Globus pallidus (tissue), 1 donor: ENCODE results near the gene NOX5.
"Not testable (repeated sequence)": the region's sequence is repeated elsewhere in the genome, so short reads cannot be mapped to it uniquely, and the experiment has no call there.

Experiments
- DNase-seq: peaks from one replicate; pipeline ENCODE4 v3.0.0-alpha.2; 2015; ENCODE audit warnings: low spot score

The NOX5 gene

GRCh38 chr15:69014454-69014853 lies at the start of gene NOX5:
Gene NOX5, plus strand, starts transcription at chr15:69014695. Its CDS starts 41 bp downstream, at chr15:69014736.
- DNase-seq, result no peak

GRCh38 chr15:68966996-68967395 lies 47.5 kb upstream of the NOX5 start:
- DNase-seq, result no peak

- DNase-seq, result no peak
Measured at GRCh38 chr15:68967948-68968347, 46.5 kb upstream of the NOX5 start.

- DNase-seq, result no peak
Measured at GRCh38 chr15:68969298-68969697, 45.2 kb upstream of the NOX5 start.

GRCh38 chr15:68972201-68973065 lies 42.1 kb upstream of the NOX5 start:
- no peak for DNase-seq

GRCh38 chr15:68975651-68976160 lies 38.8 kb upstream of the NOX5 start:
- not testable (repeated sequence) for DNase-seq

- DNase-seq, result not testable (repeated sequence)
Measured at GRCh38 chr15:68977426-68977825, 37.1 kb upstream of the NOX5 start.

GRCh38 chr15:68979006-68979405 lies 35.5 kb upstream of the NOX5 start:
- no peak for DNase-seq

- DNase-seq, result no peak
Measured at GRCh38 chr15:68979816-68980215, 34.7 kb upstream of the NOX5 start.

GRCh38 chr15:68980786-68981185 lies 33.7 kb upstream of the NOX5 start:
- no peak for DNase-seq

GRCh38 chr15:68981941-68982340 lies 32.6 kb upstream of the NOX5 start:
- no peak for DNase-seq

GRCh38 chr15:68982976-68983563 lies 31.4 kb upstream of the NOX5 start:
- no peak for DNase-seq

- no peak for DNase-seq
Measured at GRCh38 chr15:68983961-68984481, 30.5 kb upstream of the NOX5 start.

- DNase-seq, result no peak
Measured at GRCh38 chr15:68984586-68984985, 29.9 kb upstream of the NOX5 start.

- DNase-seq, result no peak
Measured at GRCh38 chr15:68985361-68985891, 29.1 kb upstream of the NOX5 start.

GRCh38 chr15:68986322-68986721 lies 28.2 kb upstream of the NOX5 start:
- DNase-seq, result no peak

- no peak for DNase-seq
Measured at GRCh38 chr15:68987120-68987519, 27.4 kb upstream of the NOX5 start.

GRCh38 chr15:68987676-68988075 lies 26.8 kb upstream of the NOX5 start:
- DNase-seq, result no peak

- DNase-seq, result no peak
Measured at GRCh38 chr15:68989541-68990230, 24.8 kb upstream of the NOX5 start.

- DNase-seq, result no peak
Measured at GRCh38 chr15:68990231-68990991, 24.1 kb upstream of the NOX5 start.

GRCh38 chr15:68990992-68991500 lies 23.4 kb upstream of the NOX5 start:
- DNase-seq, result no peak
